Body of pancreas (tissue), 4 donors: ENCODE results near the gene KIF19. TPM values are rescaled to one million over a fixed set of nuclear protein-coding genes. Genes with fewer than 3 reads are reported as not detected.

Source experiments
- ATAC-seq: fragments of 150-250 bp; one replicate; pipeline ENCODE4 v1.9.1; 2016
- DNase-seq, 4 donors: peaks; one replicate each; pipeline ENCODE4 v3.0.0-alpha.2; 2019
- H3K27ac ChIP-seq, 4 donors: fragments of 200-600 bp; sonication (generic); 1 replicate in 3 of 4; 2 replicates in 1 of 4; pipeline versions ENCODE4 v1.5.1 to v1.6.1; 2016 to 2019; ENCODE audit warnings: mild to moderate bottlenecking in 1 of 4, mixed read lengths in 1 of 4, moderate library complexity in 1 of 4
- H3K27me3 ChIP-seq, 2 donors: fragments of 200-600 bp; sonication (generic); one replicate each; pipeline ENCODE4 v1.6.0; 2016; ENCODE audit warnings: mild to moderate bottlenecking in 1 of 2
- H3K36me3 ChIP-seq, 2 donors: fragments of 200-600 bp; sonication (generic); replicated peaks in 1 of 2; 2 replicates each; pipeline ENCODE4 v1.5.1; 2016; ENCODE audit warnings: low read depth in 2 of 2; ENCODE audit not compliant: insufficient read depth in 1 of 2
- H3K4me1 ChIP-seq: fragments of 200-600 bp; sonication (generic); one replicate; pipeline ENCODE4 v1.6.0; 2016
- H3K4me3 ChIP-seq, 2 donors: fragments of 200-600 bp; sonication (generic); 1 replicate in 1 of 2; 2 replicates in 1 of 2; pipeline ENCODE4 v1.5.1; 2016 to 2019
- H3K9me3 ChIP-seq, 3 donors: fragments of 200-600 bp; sonication (generic); 1 replicate in 2 of 3; 2 replicates in 1 of 3; pipeline ENCODE4 v1.5.1; 2016
- CTCF ChIP-seq, 7 experiments: fragments of 450-650 bp in 4 of 7; fragments of 200-600 bp in 3 of 7; sonication (generic) in 3 of 7; IDR thresholded peaks; one replicate each; pipeline ENCODE4 v1.5.1; 2016 to 2019; ENCODE audit warnings: antibody characterized with exemption in 7 of 7
- POLR2A ChIP-seq, 3 donors: fragments of 450-650 bp; IDR thresholded peaks; one replicate each; pipeline ENCODE4 v1.6.1; 2016; ENCODE audit warnings: antibody characterized with exemption in 3 of 3, mild to moderate bottlenecking in 2 of 3
- WGBS, 2 donors: methylation state at CpG; one replicate each; pipeline ENCODE4 v1.1.5; 2017; 5-methylcytosine and 5-hydroxymethylcytosine counted together
- intact Hi-C: fragments of 100-400 bp; cut with DNase I; formaldehyde crosslinking; loops from one replicate; pipeline ENCODE4 v1.15.1; 2023
- total RNA-seq, 2 donors: library from RNA; depleted of rRNA; stranded (reverse); fragments of >200 nt; gene quantifications; one replicate each; pipeline ENCODE4 v1.1.0, GENCODE V29; 2016

Gene KIF19
- total RNA-seq, 2 donors from 2014 or later: 2.3 to 3.3 TPM

DNA sequence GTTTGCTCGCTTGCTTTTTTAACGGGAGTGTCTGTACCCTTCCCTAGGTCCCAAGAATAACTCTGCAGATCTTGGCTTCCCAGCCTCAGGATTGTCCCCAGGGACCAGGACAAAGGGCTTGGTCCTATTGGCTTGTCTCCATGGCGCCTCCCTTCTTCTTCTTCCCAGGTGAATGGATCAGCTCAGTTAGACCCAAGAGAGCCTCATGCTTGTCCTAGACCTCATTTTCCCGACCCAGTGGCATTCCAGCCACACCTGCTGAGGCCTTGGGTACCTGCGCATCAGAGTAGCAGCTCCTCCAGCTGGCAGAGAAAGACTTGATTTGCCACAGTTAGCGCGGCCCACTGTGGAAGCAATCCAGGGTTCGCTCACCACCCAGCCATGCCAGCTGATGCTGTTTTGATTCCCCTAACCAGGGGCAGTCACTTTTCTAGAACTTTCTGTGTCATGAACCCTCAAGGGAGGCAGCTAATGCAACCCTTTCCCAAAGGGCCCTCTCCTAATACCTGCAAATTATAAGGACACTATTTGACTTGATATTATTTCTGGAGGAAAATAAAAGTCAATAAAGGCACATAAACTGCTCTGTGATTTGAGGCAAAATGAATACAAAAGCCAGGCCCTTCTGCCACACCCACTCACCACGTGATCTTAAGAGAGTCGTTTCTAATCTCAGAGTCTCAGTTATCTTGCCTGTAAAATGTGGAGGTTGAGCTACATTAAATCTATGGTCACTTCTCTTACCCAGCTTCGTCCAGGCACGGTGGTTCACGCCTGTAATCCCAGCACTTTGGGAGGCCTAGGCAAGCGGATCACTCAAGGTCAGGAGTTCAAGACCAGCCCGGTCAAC lies 55.2 kb downstream of the KIF19 start:
- Histone ChIP-seq H3K27me3 (no peaks in the 10 kb centered on the region), H3K4me3 (no peak overlapping the region), H3K9me3 (no peaks in the 10 kb centered on the region), H3K4me1 (peaks cover 19% of the 10 kb centered on the region), H3K36me3 (no peaks in the 10 kb centered on the region), H3K27ac (no peak overlapping the region)
- no peak for TF ChIP-seq POLR2A (IDR thresholded peaks at IDR 0.05)
- intact Hi-C loops: loop anchor here (2.0 kb wide), 1 partner anchor 80 kb away; no protein-coding TSS in a partner anchor
- ATAC-seq (no peak), DNase-seq (no peak)
- 66 to 68% methylated on average over 14 to 15 of the region's 15 CpGs for WGBS, 2 donors

GRCh38 chr17:74383141-74383540 lies 57.1 kb downstream of the KIF19 start:
- TF ChIP-seq CTCF (IDR thresholded peaks at IDR 0.05) (no peak), POLR2A (IDR thresholded peaks at IDR 0.05) (no peak)
- no peak for DNase-seq
- H3K27me3 ChIP-seq: no peaks in the 10 kb centered on the region
- no peaks in the 10 kb centered on the region for H3K36me3 ChIP-seq
- no peaks in the 10 kb centered on the region for H3K9me3 ChIP-seq
- peaks cover 25% of the 10 kb centered on the region for H3K4me1 ChIP-seq
- WGBS, 2 donors: 79 to 92% methylated on average over 4 to 5 of the region's 5 CpGs
- H3K4me3 ChIP-seq: no peak overlapping the region
- H3K27ac ChIP-seq: no peak overlapping the region
- intact Hi-C loops: no loop called here
- no peak for ATAC-seq

DNA sequence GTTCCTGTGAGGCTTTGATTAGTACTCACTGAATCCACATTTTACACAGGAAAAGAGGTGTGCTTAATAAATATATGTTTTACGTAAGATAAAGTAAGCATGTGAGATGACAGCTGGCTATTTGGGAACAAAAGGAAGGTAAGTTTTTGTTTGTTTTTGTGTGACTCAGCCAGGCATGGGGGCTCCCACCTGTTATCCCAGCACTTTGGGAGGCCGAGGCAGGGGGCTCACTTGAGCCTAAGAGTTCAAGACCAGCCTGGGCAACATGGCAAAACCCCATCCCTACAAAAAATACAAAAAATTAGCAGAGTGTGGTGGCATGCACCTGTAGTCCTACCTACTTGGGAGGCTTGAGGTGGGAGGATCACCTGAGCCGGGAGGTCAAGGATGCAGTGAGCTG lies 59.2 kb downstream of the KIF19 start:
- H3K4me1 ChIP-seq: peaks cover 13% of the 10 kb centered on the region
- 91 to 93% methylated on average over 3 of the region's 3 CpGs for WGBS, 2 donors
- DNase-seq (no peak), ATAC-seq (no peak)
- H3K27ac ChIP-seq: no peak overlapping the region
- no peak overlapping the region for H3K4me3 ChIP-seq
- TF ChIP-seq POLR2A (IDR thresholded peaks at IDR 0.05): no peak
- TF ChIP-seq CTCF (IDR thresholded peaks at IDR 0.05): no peak
- H3K36me3 ChIP-seq: no peaks in the 10 kb centered on the region
- intact Hi-C loops: no loop called here
- H3K27me3 ChIP-seq: no peaks in the 10 kb centered on the region
- H3K9me3 ChIP-seq: no peaks in the 10 kb centered on the region

DNA sequence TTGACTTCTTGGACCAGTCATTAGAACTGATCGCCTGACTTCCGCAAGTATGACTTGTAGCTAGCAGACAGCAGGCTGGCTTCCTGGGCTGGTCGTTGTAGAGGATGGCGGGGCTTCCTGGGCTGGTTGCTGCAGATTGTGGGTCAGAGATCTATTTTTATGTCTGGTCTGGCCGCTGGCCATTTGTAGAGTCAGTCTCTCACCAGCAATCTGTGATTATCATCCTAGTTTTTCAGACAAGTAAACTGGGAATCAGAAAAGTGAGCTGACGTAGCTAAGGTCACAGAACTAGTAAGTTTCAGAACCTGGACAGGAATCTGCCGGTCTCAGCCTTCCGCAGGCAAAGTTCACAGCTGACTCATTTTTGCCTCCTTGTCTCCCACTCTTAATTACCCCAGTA lies 60.4 kb downstream of the KIF19 start:
- intact Hi-C loops: no loop called here
- ATAC-seq (peak; percentile 15), DNase-seq (no peak)
- Histone ChIP-seq H3K4me3 (no peak overlapping the region), H3K9me3 (no peaks in the 10 kb centered on the region), H3K4me1 (peaks cover 5% of the 10 kb centered on the region), H3K36me3 (no peaks in the 10 kb centered on the region), H3K27ac (no peak overlapping the region), H3K27me3 (no peaks in the 10 kb centered on the region)
- 82 to 91% methylated on average over 8 of the region's 8 CpGs for WGBS, 2 donors
- TF ChIP-seq POLR2A (IDR thresholded peaks at IDR 0.05): no peak

DNA sequence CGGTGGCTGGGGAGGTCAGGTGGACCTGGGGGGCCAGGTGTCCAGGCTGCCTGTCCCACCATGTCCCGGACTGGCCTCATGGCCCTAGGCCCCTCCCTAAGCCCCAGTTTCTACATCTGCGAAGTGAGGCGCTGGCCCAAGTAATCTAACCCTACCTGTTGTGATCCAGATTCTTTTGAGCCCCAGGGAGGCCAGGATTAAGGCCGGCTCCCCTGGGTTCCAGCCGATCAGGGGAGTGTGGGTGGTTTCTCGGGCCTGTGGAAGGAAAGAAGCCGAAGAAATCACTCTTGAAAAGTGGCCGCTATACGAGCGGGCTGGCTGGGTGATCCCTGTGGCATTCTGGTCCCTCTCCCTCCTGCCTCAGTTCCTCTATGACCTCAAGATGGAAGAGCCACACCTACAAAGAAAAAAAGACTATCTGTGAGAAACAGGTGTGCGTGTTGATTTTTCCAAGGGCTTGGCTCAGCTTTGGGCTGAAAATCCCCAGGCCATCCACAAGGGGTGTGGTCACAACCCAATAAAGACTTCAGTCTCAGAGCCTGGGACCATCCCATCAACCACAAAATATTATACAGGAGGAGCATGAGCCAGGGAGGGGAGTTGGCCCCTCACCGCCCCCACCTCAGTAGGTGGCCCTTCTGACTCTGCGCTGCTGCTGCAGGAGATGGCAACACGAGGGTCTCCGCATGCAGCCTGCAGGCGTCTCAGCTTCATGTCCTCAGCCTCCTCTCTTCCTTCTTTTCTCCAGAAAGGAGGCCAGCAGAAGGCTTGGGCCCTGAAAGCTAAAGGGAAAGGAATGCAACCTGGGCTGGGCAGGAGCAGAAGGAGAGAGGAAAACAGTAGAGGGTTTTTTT lies 61.6 kb downstream of the KIF19 start:
- Histone ChIP-seq H3K9me3 (no peaks in the 10 kb centered on the region), H3K4me1 (peaks cover 5% of the 10 kb centered on the region), H3K27me3 (no peaks in the 10 kb centered on the region), H3K27ac (no peak overlapping the region), H3K36me3 (no peaks in the 10 kb centered on the region), H3K4me3 (no peak overlapping the region)
- ATAC-seq: no peak
- no peak for TF ChIP-seq POLR2A (IDR thresholded peaks at IDR 0.05)
- TF ChIP-seq CTCF (IDR thresholded peaks at IDR 0.05): peak in 3 of 7 experiments; percentile 9 to 16 (median 9)
- no peak for DNase-seq
- intact Hi-C loops: no loop called here
- WGBS, 2 donors: 65 to 82% methylated on average over 15 to 17 of the region's 17 CpGs
